Measurements from ENCODE around the gene PGF.
"Not testable (repeated sequence)": the region's sequence is repeated elsewhere in the genome, so short reads cannot be mapped to it uniquely, and the experiment has no call there.

The PGF gene

DNA sequence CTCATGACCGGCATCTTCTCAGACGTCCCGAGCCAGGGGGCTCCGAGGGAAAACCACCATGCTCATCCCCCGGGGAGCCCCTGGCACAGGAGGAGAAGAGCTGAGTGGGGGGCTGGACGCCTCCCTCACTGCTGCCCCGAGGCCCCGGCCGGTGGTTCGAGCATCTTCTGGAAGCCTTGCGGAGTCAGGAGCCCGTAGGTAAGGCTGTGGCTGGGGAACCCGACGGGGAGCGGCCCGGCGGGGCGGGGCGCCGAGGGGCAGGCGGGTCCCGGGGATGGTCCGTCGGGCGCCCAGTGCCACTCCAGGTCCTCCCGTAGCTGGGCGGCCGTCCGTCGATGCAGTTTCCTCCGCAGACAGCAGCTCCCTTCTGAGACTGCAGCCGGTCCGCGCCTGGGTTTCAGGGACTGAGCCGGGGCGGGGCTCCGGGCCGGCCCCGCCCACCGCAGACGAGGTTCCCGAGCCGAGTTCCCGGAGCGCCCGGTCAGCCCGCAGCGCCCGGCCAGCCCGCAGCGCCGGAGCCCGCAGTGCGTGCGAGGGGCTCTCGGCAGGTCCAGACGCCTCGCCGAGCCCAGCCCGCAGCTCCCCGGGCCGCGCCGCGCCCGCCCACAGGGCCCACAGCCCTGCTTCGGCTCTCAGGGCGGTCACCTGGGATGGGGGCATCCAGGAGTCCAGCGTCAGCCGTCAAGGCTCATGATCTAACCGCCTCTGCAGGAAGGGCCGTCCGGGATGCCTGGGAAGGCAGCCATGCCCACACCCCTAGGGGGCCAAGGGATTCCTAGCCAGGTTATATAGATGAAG lies at the start of gene PGF:
Gene PGF, minus strand, starts transcription at position 369 of the 798 bp plus-strand sequence. Its CDS starts 355 bp downstream, at position 14.
- peak; percentile 28 to 54 for DNase-seq

DNA sequence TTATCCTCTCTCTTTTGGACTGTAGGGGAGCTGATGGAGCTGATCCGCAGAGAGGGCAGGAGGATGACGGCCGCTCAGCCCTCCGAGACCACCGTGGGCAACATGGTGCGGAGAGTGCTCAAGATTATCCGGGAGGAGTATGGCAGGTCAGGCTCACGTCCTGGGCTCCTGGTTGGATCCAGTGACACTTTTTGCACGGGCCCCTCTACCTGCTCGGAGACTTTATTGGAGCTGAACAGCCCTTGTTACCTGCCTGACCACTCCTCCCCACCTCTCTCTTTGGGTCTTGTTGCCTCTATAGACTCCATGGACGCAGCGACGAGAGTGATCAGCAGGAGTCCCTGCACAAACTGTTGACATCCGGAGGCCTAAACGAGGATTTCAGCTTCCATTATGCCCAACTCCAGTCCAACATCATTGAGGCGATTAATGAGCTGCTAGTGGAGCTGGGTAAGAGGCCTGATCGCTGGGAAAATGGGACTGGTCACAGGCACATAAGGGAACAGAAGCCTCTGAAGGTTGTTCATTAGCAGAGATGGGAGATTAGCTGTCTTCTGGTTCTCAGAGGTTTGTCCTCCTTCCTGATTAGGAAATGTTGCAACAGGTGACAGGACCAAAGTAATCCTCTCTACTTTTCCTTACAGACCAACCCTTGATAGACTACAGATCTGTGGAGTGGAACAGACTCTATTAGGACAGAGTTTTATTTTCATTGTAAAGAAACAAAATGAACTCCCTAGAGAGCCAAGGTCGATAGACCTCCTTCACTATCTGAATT lies 48.0 kb upstream of the PGF start:
- DNase-seq, result no peak

DNA sequence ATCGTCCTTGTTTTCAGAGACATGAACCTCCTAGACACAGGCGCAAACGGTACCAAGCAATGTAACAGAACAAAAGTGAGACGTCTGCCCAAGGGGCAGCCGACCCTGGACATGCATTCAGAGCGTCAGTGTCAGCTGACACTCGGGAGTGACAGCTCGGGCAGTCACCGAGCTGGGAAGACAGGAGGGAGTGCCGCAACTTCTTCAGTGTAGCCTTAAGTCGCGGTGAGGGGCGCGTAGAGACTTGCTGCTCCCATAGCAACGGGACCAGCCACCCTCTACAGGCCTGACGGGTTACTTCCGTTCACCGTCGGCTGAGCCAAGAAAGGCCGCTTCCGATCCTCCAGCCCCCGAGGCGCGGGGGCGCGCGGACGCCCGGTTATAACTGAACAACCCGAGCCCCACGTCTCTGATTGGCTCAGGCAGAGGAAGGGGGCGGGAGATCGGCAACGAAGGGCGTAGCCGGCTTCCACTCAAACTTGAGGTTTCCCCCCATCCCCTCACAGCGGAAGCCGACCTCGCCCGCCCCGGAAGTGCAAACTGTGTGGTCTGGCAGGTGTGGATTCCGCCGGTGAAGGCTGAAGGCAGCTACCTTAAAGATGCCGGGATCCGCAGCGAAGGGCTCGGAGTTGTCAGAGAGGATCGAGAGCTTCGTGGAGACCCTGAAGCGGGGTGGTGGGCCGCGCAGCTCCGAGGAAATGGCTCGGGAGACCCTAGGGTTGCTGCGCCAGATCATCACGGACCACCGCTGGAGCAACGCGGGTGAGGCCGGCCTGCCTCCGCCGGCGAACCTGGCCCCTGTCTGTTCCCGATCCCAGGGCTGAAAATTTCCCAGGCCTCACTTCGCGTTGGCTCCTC lies 47.2 kb upstream of the PGF start, which contains the start of gene EIF2B2:
Gene EIF2B2, plus strand, starts transcription at position 530 of the 858 bp plus-strand sequence. Its CDS starts 70 bp downstream, at position 600.
- DNase-seq, result peak; percentile 99

DNA sequence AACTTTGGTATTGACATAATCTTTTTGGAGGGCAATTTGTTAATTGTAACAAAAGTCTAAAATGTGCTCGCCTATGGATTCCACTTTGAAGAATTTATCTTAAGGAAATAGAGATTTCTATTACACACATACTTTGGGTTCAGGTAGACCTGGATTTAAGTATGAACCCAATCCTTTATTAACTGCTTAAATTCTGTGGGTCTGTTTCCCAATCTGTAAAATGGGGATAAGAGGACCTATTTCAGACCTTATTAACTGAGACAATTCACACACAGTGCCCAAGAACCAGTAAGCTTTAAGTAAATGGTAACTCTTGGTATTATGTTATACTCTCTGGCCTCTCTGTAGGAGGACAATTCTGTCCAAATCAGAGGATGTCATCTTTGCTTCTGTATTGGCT lies 46.5 kb upstream of the PGF start:
- DNase-seq, result no peak

DNA sequence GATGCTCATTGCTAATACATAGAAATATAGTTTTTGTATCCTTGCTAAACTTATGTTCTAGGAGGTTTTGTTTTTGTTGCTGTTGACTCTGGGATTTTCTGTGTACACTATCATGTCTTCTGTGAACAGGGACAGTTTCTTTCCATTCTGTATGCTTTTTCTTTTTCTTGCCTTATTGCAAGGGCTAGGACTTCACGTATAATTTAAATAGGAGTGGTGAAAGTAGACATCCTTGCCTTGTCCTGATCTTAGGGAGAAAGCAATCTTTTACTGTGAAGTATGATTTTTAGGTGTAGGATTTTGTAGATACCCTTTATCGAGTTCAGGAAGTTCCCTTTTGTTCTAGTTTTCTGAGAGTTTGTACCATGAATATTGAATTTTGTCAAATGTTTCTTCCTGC lies 45.9 kb upstream of the PGF start:
- no peak for DNase-seq

DNA sequence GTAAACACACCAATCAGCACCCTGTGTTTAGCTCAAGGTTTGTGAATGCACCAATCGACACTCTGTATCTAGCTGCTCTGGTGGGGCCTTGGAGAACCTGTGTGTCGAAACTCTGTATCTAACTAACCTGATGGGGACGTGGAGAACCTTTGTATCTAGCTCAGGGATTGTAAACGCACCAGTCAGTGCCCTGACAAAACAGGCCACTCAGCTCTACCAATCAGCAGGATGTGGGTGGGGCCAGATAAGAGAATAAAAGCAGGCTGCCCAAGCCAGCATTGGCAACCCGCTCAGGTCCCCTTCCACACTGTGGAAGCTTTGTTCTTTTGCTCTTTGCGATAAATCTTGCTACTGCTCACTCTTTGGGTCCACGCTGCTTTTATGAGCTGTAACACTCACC lies 40.4 kb upstream of the PGF start:
- DNase-seq, result not testable (repeated sequence)

DNA sequence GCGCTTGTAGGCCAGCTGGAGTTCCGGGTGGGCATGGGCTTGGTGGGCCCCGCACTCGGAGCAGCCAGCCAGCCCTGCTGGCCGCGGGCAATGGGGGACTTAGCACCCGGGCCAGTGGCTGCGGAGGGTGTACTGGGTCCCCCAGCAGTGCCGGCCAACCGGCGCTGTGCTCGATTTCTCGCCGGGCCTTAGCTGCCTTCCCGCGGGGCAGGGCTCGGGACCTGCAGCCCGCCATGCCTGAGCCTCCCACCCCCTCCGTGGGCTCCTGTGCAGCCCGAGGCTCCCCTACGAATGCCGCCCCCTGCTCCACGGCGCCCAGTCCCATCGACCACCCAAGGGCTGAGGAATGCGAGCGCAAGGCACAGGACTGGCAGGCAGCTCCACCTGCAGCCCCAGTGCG lies 38.8 kb upstream of the PGF start:
- not testable (repeated sequence) for DNase-seq

DNA sequence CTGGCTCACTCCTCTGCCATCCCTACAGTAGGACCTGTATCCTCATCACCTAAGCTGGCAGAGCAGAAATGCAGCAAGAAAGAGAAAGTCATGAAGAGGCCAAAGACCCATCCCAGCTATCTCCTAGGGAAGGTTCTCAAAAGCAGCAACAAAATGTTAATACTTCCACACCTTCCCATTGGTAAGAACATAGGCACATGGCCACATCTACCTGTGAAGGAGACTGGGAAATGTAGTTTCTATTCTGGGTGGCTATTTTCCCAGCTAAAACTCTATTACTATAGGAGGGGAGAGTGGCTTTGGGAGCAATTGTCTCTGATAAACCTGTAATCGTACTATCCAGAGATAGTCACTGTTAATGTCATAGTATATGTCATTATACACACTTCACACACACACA lies 33.6 kb upstream of the PGF start:
- no peak for DNase-seq

DNA sequence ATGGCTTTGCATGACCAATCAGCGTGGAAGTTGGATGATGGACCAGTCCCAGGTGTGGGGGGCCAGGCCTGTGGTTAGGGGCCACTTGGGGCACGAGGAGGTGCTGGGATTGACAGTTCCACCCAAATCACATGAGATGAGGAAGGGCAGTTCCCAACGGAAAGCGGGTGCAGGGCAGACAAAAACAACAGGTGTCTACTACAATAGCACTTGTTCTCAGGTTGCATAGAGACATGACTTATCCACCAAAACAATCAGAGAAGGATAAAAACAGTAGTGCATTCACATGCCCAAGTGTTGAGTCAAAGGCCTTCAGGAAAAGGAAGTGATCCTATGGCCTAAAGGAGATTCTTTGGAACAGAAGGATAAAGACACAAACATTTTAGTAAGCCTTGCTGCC lies 32.7 kb upstream of the PGF start:
- DNase-seq, result no peak

DNA sequence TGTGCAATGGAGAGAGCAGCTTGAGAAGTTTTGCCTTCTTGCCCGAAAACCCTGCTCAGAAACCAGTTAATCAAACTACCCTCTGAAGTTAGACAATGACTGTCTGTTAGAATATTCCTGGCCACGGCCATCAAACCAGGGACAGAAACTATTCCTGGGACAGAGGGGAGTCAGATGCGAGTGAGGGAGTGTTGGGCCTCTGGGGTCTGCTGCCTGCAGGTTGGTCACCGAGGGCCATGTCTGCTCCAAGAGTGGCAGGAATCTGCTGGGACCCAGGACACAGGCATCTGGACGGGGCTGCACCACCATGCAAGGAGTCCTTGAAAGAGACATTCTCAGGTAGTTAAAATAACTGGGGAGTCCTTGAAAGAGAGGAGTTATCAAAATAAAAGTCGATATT lies 30.4 kb upstream of the PGF start:
- no peak for DNase-seq

DNA sequence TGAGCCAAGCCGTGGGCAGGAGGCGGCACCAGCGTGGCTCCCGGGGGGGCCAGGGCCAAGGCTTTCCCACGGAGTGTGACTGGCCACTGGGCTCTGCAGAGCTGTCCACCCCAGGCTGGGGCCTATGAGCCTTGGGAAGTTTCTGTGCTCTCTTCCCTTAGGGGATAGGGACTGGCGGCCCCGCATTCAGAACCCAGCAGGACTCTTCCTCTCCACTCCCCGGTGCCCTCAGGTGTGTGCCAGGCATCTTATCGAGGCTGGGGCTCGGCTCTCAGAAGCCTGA lies 29.6 kb upstream of the PGF start:
- DNase-seq, result no peak

DNA sequence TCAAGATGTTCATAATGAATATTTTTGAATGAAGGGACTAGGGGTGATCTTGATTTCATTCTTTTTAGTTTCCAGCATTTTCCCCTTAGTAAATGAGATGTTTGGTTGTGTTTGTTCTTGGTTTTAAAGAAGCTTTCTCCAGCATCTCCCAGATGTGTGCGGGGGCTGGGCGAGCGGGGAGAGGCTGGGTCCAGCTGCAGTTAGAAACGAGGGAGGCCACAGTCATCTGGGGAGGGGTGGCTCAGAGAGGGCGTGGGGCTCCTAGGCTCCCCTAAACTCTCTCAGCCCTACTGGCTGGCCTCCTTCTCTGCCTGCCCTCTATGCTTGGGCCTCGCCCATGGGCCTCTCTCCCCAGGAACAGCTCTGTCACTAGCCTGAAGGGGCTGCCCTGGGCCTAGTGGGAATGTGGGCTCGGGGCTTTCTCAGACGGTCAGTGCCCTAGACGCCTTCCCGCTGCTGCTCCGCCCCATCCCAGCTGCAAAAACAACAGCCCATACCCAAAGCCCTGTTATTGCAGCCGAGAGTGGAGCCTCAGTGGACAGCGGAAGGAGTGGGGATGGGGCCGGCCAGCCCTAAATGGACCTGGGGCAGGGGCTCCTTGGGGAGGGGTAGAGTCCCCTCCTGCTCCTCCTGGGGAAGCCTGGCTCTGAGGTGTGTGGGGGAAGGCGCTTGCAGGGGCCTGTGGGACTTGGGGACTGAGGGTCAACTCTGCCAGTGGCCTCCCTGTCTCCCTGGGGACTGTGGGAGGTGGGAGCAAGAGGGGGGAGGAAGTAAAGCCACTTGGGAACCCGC lies 29.0 kb upstream of the PGF start:
- DNase-seq, result no peak

DNA sequence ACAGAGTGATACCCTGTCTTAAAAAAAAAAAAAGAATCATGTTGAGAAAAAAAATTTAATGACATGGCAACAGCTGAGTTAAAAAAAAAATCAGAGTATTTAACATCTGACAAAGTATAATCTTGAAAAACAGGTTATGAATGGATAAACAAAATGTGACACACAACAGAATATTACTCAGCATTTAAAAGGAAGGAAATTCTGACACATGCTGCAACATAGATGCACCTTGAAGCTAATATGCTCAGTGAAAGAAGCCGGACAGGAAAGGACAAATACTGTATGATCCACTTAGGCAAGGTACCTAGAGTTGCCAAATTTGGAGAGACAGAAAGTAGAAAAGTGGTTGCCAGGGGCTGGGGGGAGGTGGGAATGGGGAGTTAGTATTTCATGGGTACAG lies 27.9 kb upstream of the PGF start:
- no peak for DNase-seq

DNA sequence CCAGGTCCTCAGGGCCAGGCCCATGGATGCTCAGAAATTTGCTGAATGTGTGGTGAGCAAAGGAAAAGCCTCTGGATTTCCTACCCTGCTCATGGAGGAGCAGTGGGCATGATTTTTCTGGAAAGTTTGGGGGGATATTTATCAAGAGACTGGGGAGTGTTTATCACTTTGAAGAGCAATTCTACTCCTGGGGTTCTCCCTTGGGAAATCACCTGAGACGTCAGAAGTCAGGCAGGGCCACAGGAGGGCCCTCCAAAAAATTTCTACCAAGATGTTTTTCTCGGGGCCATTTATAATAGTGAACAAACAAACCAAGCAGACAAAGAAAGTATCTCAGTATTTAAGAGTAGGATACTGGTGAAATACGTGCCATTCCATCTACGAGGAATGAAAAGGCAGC lies 27.3 kb upstream of the PGF start:
- no peak for DNase-seq

DNA sequence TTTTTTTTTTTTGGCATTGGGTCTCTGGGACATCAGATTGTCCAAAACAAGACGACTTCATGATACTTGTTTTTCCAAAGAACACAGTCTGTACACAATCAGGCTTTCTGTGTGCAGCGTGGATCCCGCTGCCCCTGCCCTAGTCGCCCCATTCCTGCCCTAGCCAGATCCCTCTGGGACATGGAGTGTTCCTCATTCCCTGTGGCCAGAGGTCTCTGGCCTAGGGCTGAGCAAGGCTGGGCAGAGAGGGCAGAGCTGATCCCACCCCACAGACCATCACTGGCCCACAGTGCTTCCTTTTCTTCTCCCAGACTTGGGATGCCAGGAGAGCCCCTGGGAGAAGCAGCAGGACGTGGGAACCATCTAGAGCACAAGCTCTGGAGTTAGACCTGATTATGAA lies 26.4 kb upstream of the PGF start:
- DNase-seq, result no peak

DNA sequence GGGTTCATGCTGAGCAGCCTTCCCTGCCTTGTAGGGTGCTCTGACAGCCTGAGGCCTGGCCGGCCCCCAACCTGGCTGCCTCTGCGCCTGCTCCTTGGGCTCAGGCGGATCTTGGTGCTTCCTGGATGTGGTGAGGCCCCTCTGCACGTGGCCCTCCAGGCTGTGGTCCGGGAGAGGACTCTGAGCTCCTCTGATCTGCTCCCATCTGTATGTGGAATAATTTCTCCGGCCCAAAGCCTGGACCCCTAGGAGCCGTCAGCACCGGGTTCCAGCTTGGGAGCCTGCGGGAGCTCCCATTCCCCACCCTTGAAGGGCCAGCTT lies 26.0 kb upstream of the PGF start:
- DNase-seq, result no peak

DNA sequence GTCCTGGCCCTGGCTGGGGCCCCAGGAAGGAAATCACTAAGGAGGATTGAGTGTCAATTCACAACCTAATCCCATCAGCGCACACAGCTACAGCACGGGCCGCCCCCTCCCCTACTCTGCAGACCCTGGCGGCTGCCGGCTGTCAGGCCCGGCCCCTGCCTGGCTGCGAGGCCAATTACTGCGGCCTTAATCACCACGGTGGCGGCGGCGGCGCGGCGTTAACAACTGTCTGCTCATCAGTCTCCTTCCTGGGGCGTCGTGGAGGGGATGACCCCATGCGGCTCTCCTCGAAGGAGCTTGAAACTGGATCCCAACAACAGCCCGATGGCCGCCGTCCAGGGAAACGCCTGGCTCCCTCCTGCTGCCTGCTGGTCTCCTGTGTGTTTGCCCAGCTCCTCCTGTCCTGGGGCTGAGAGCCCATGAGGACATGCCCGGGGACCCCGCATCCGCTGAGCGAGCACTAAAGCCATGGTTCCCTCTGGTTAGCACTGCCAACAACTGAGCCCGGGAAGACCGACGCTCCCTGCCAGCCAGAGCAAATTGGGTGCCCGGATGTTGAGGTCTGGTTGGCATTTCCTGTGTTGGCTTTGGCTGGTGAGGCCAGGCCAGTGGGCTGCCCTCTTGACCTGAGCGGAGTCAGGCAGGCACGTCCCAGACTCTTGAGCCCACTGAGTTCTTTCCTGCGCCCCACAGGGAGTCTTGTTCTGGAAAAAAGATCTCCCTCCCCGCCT lies 25.5 kb upstream of the PGF start:
- no peak for DNase-seq

DNA sequence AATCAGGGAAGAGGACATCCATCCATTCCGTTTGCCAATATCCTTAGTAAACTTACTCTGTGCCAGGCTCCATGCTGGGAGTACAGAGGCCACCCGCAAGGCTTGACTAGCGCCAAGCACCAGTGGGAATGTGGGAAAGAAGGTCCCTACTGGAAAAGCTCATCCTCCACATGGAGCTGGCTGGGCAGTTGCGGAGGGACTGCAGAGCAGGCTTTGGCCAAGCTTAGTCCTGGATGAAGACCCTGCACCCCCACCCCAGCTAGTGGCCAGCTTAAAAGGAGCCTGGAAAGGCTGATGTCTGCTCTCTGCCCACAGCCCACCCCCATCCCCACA lies 25.0 kb upstream of the PGF start:
- no peak for DNase-seq

DNA sequence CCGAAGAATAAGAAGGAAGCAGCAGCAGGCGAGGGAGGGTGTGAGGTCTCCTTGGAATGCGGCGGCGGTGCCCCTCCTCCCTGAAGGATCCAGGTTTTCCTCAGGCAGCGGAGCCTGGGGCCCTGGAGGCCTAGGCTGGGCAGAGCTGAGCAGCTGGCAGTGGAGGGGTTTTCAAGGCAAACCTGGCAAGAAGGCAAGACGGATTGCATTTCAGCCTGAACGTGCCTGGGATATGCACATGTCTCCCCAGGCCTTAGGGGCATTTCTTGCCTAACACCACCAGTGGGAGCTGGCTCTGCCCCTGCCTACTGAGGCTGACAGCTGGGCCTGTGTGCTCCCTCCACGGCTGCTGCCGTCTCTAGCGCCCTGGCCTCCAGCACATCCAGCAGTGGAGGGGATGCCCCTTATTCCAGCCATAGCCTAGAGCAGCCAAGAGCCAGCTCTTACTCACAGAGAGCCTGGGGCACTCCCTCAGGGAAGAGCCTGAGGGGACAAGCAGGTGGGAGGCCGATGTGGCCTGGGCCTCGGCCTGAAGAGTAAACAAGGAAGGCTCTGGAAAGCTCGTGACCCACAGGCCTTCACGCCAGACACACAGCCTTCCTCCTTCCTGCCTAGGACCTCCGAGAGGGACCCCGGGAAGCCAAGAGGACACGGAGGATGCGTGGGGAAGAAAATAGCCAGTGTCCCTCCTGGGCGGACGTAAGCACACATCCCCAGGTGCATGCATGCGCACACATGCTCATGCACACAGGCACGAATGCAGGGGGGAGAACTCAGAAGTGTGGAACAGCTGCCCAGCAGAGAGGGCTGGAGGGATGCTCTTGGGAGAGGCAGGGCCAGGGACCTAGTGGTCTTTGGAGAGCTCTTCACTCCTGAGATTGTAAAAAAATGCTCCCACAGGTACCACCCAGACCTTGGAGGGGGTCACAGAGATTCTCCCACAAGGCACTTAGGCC lies 24.3 kb upstream of the PGF start:
- no peak for DNase-seq

DNA sequence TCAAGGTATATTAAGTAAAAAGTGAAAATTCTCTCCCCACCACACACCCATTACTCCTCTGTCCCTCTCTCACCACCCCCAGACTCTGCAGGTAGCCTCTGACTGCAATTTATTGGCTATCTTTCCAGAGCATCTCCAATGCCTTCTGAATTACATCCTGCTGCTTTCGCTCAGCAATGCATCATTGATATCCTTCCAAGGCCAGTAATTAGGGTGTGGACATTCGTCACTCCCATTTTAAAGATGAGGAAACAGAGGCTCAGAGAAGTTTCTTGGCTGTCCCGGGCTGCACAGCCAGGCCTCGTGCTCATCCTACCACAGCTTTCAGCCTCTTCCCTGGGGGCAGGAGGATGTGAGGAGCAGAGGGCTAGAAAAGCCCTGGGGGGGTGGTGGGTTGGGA lies 23.6 kb upstream of the PGF start:
- no peak for DNase-seq

DNA sequence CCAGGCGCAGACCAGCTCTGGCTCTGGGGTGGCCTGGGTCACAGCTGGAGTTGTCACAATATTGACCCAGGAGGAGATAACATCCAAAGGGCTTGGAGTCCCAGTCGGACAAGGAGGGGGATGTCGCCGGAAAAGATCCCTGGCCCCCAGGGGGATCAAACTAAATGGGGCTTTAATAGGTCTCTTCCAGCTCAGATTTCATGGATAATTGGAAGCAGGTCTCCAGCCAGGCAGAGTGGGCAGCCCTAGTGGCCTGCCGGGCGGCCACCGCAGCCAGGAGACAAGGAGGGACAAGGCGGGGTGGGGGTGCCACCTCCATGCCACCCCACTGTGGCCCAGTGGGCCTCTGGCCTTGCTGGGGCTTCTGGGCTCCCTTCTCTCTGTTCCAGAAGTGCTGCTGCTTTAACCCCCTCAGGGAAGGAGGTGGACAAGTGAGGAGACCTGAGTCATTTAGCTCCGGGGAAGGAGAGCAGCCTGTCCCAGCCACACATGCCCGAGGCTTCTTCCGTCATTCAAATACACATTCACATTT lies 23.1 kb upstream of the PGF start:
- no peak for DNase-seq
